NT2/D1 (cell line): Measurements from ENCODE around the gene CATSPERE.
"Not testable (repeated sequence)": the region's sequence is repeated elsewhere in the genome, so short reads cannot be mapped to it uniquely, and the experiment has no call there.

Experiments used
- DNase-seq: peaks from one replicate; pipeline ENCODE4 v3.0.0-alpha.2; 2011; ENCODE audit warnings: low read depth, low spot score
- H3K27me3 ChIP-seq: 2 replicates; pipeline ENCODE4 v1.6.0; 2011; ENCODE audit warnings: mild to moderate bottlenecking; ENCODE audit not compliant: insufficient read length, insufficient read depth
- H3K36me3 ChIP-seq: 2 replicates; pipeline ENCODE4 v1.6.1; 2011; ENCODE audit warnings: mild to moderate bottlenecking, low read length, mixed read lengths; ENCODE audit not compliant: insufficient read depth, insufficient read length
- H3K4me1 ChIP-seq: 2 replicates; pipeline ENCODE4 v1.5.1; 2011; ENCODE audit not compliant: insufficient read depth, insufficient read length
- H3K4me3 ChIP-seq: 2 replicates; pipeline ENCODE4 v1.5.1; 2011; ENCODE audit warnings: low read depth; ENCODE audit not compliant: insufficient read length
- H3K9ac ChIP-seq: 2 replicates; pipeline ENCODE4 v1.6.0; 2011; ENCODE audit warnings: low read depth; ENCODE audit not compliant: insufficient read length
- H3K9me3 ChIP-seq: 2 replicates; pipeline ENCODE4 v1.5.1; 2011; ENCODE audit warnings: mild to moderate bottlenecking, low read length; ENCODE audit not compliant: insufficient read depth
- SUZ12 ChIP-seq: IDR thresholded peaks from 2 replicates; pipeline ENCODE4 v1.6.1; 2011; ENCODE audit not compliant: insufficient read length, insufficient read depth; ENCODE audit errors: extremely low read depth
- YY1 ChIP-seq: IDR thresholded peaks from 2 replicates; pipeline ENCODE4 v1.6.1; 2011; ENCODE audit not compliant: insufficient read length, insufficient read depth
- ZNF274 ChIP-seq: IDR thresholded peaks from 2 replicates; pipeline ENCODE4 v1.6.1; 2011; ENCODE audit warnings: mild to moderate bottlenecking, low read depth, low read length

The CATSPERE gene

GRCh38 chr1:244458781-244459180 lies 2.3 kb upstream of the CATSPERE start:
- no peaks in the 10 kb centered on the region for H3K27me3 ChIP-seq
- no peak overlapping the region for H3K4me3 ChIP-seq
- H3K9ac ChIP-seq: no peak overlapping the region
- TF ChIP-seq ZNF274 (no peak), SUZ12 (no peak), YY1 (no peak)
- peaks cover 6% of the 10 kb centered on the region; the same call in 1 of the 2 replicates for H3K9me3 ChIP-seq
- H3K4me1 ChIP-seq: peaks cover 3% of the 10 kb centered on the region
- H3K36me3 ChIP-seq: no peaks in the 10 kb centered on the region
- DNase-seq: no peak

DNA sequence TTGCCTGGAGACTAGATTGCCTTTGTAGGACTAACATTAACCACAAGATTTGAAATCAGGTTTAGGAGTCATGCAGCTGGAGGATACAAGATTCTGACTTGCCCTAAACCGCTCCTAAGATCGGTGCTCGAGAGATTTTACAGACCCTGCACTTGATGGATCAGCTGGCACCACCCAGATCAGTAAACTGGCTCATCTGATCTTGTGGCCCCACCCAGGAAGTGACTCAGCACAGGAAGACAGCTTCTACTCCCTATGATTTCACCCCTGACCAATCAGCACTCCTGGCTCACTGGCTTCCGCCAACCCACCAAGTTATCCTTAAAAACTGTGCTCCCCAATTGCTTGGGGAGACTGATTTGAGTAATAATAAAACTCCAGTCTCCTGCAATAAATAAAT lies 876 bp upstream of the CATSPERE start:
- Histone ChIP-seq H3K4me3 (no peak overlapping the region), H3K27me3 (no peaks in the 10 kb centered on the region), H3K36me3 (no peaks in the 10 kb centered on the region), H3K4me1 (no peaks in the 10 kb centered on the region), H3K9me3 (peaks cover 6% of the 10 kb centered on the region; the same call in 1 of the 2 replicates), H3K9ac (no peak overlapping the region)
- TF ChIP-seq ZNF274 (no peak), YY1 (no peak), SUZ12 (no peak)
- no peak for DNase-seq

DNA sequence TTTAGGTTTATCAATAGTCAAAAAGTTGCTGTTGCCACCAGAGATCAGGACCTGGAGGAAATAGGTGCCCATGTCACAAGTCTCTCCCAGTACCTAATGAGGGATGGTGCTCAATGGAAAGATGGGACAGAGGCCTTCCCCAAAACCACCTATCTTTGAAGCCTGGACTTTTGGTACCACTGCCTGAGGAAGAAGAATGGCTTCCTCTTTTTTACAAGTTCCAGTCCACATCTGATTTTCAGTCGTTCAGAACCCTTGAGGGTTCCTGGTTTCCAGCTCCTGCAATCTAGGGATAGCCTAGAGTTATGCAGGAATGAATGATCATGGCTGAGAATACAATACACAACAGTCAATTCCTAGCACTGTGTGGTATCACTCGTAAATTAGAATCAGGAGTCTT lies 5.7 kb downstream of the CATSPERE start:
- H3K9ac ChIP-seq: no peak overlapping the region
- 0 out of 2 replicates have a peak, but pooled peaks cover 4% of the 10 kb centered on the region for H3K9me3 ChIP-seq
- H3K4me3 ChIP-seq: no peak overlapping the region
- DNase-seq: no peak
- no peaks in the 10 kb centered on the region for H3K36me3 ChIP-seq
- no peaks in the 10 kb centered on the region for H3K27me3 ChIP-seq
- TF ChIP-seq YY1: no peak
- no peak for TF ChIP-seq SUZ12
- TF ChIP-seq ZNF274: no peak
- no peaks in the 10 kb centered on the region for H3K4me1 ChIP-seq

DNA sequence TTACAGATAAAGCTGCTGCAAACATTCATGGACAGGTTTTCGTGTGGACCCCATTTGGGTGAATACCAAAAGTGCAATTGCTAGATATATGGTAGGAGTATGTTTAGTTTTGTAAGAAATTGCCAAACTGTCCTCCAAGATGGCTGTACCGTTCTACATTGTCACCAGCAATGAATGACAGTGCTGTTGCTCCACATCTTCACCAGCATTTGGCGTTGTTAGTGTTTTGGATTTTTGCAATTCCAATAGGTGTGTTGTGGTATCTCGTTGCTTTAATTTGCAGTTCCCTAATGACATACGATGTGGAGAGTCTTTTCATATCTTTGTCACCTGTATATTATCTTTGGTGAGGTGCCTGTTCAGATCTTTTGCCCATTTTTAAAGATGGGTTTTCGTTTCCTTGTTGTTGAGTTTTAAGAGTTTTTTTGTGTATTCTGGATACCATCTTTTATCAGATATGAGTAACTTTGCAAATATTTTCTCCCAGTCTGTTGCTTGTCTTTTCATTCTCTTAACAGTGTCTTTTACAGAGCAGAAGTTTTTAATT lies 12.1 kb downstream of the CATSPERE start:
- no peak for DNase-seq
- Histone ChIP-seq H3K9ac (no peak overlapping the region), H3K4me1 (no peaks in the 10 kb centered on the region), H3K27me3 (no peaks in the 10 kb centered on the region), H3K4me3 (no peak overlapping the region), H3K36me3 (no peaks in the 10 kb centered on the region), H3K9me3 (0 out of 2 replicates have a peak, but pooled peaks cover 7% of the 10 kb centered on the region)
- TF ChIP-seq ZNF274 (no peak), YY1 (no peak), SUZ12 (no peak)

DNA sequence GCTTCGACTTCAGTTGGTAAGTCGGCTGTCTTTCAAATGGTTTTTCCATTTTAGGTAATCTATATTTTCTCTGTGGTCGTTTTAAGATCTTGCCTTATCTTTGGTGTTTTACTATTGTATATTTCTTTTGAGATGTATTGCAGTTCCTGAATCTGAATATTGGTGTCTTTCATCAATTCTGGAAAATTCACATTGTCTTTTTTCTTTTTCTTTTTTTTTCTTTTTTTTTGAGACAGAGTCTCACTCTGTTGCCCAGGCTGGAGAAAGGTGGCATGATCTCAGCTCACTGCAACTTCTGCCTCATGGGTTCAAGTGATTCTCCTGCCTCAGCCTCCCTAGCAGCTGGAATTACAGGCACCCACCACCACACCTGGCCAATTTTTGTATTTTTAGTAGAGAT lies 23.9 kb downstream of the CATSPERE start:
- not testable (repeated sequence) for H3K4me3 ChIP-seq, H3K36me3 ChIP-seq, DNase-seq, H3K27me3 ChIP-seq, H3K4me1 ChIP-seq, H3K9ac ChIP-seq, H3K9me3 ChIP-seq

- no peak for DNase-seq
- Histone ChIP-seq H3K36me3 (no peaks in the 10 kb centered on the region), H3K4me3 (no peak overlapping the region), H3K4me1 (no peaks in the 10 kb centered on the region), H3K9ac (no peak overlapping the region), H3K27me3 (no peaks in the 10 kb centered on the region), H3K9me3 (no peaks in the 10 kb centered on the region)
- no peak for TF ChIP-seq YY1
- TF ChIP-seq SUZ12: no peak
Observed at GRCh38 chr1:244494653-244495052, 33.6 kb downstream of the CATSPERE start.

DNA sequence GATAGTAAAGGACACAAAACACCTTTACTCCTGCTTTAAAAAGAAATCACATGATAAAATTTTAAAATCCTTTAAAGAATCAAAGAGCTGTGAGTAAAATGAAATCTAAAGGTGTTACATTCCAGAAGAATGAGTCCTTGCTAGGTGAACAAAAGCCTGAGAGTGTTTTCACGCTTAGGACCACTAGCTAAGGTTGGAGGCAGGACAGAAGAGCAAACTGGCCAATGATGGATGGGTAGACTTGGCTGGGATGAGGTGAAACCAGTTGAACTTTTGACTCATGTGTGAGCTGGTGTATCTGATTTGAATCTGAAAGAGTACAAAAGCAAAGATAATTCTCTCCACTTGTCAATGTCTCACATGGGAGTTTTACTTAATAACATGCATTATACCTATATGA lies 35.1 kb downstream of the CATSPERE start:
- H3K4me1 ChIP-seq: no peaks in the 10 kb centered on the region
- no peak overlapping the region for H3K9ac ChIP-seq
- DNase-seq: peak; percentile 32
- TF ChIP-seq ZNF274 (no peak), SUZ12 (no peak), YY1 (no peak)
- no peaks in the 10 kb centered on the region for H3K27me3 ChIP-seq
- no peaks in the 10 kb centered on the region for H3K9me3 ChIP-seq
- no peak overlapping the region for H3K4me3 ChIP-seq
- no peaks in the 10 kb centered on the region for H3K36me3 ChIP-seq

DNA sequence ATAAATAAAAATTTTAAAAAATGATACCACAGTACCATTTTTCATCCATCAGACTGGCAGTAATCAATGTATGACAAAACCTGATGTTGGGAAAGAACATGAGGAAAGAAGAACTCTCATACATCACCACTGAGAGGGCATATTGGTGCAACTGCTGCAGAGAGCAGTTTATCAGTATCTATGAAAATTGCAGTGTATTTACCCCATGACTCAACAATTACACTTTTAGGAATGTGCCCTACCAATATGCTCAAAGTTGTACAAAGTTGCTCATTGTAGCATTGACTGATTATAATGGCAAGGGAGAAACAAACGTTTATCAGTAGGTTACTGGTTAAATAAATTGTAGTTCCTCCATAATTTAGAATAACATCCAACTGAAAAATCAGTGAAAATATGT lies 36.7 kb downstream of the CATSPERE start:
- no peak for DNase-seq
- H3K9ac ChIP-seq: no peak overlapping the region
- no peak overlapping the region for H3K4me3 ChIP-seq
- TF ChIP-seq SUZ12 (no peak), YY1 (no peak), ZNF274 (no peak)
- H3K9me3 ChIP-seq: no peaks in the 10 kb centered on the region
- no peaks in the 10 kb centered on the region for H3K4me1 ChIP-seq
- no peaks in the 10 kb centered on the region for H3K36me3 ChIP-seq
- H3K27me3 ChIP-seq: no peaks in the 10 kb centered on the region

- H3K9me3 ChIP-seq, H3K9ac ChIP-seq, DNase-seq, H3K4me1 ChIP-seq, H3K27me3 ChIP-seq, H3K36me3 ChIP-seq, H3K4me3 ChIP-seq: not testable (repeated sequence)
Observed at GRCh38 chr1:244499484-244499883, 38.4 kb downstream of the CATSPERE start.

GRCh38 chr1:244500515-244500914 lies 39.4 kb downstream of the CATSPERE start:
- not testable (repeated sequence) for H3K9me3 ChIP-seq, H3K4me3 ChIP-seq, H3K9ac ChIP-seq, H3K27me3 ChIP-seq, DNase-seq, H3K36me3 ChIP-seq, H3K4me1 ChIP-seq
